Measurements from ENCODE around the gene CCDC73.
"Not testable (repeated sequence)": the region's sequence is repeated elsewhere in the genome, so short reads cannot be mapped to it uniquely, and the experiment has no call there.

Gene CCDC73

DNA sequence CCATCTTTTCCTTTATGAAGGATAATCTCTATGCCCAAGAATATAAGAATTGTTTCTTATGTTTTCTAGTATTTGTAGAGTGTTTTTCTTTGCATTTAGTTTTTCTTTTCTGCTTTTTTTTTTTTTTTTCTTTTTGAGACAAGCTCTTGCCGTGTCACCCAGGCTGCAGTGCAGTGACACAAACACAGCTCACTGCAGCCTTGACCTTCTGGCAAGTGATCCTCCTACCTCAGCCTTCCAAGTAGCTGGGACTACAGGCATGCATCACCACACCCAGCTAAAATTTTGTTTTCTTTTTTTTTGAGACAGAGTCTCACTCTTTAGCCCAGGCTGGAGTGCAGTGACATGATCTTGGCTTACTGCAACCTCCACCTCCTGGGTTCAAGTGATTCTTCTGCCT lies 41.3 kb downstream of the CCDC73 start:
- not testable (repeated sequence) for H3K27me3 ChIP-seq (ENCODE audit: insufficient read depth, low read length); H3K9ac ChIP-seq (ENCODE audit: low read depth, low read length); H3K9me3 ChIP-seq (ENCODE audit: insufficient read depth, low read depth, low read length); H3K4me1 ChIP-seq (ENCODE audit: insufficient read depth, low read length); H3K36me3 ChIP-seq (ENCODE audit: insufficient read depth, low read depth, low read length); H3K4me3 ChIP-seq (ENCODE audit: low read length); H3K27ac ChIP-seq (ENCODE audit: low read length)

- Histone ChIP-seq H3K9me3 (ENCODE audit: insufficient read depth, low read depth, low read length) (no peaks in the 10 kb centered on the region), H3K4me1 (ENCODE audit: insufficient read depth, low read length) (no peaks in the 10 kb centered on the region), H3K27me3 (ENCODE audit: insufficient read depth, low read length) (no peaks in the 10 kb centered on the region), H3K36me3 (ENCODE audit: insufficient read depth, low read depth, low read length) (no peaks in the 10 kb centered on the region), H3K9ac (ENCODE audit: low read depth, low read length) (no peak overlapping the region), H3K27ac (ENCODE audit: low read length) (no peak overlapping the region), H3K4me3 (ENCODE audit: low read length) (no peak overlapping the region)
Measured at GRCh38 chr11:32752001-32752400, 42.5 kb downstream of the CCDC73 start.

- Histone ChIP-seq H3K4me1 (ENCODE audit: insufficient read depth, low read length) (no peaks in the 10 kb centered on the region), H3K27ac (ENCODE audit: low read length) (no peak overlapping the region), H3K36me3 (ENCODE audit: insufficient read depth, low read depth, low read length) (no peaks in the 10 kb centered on the region), H3K9me3 (ENCODE audit: insufficient read depth, low read depth, low read length) (no peaks in the 10 kb centered on the region), H3K4me3 (ENCODE audit: low read length) (no peak overlapping the region), H3K27me3 (ENCODE audit: insufficient read depth, low read length) (no peaks in the 10 kb centered on the region), H3K9ac (ENCODE audit: low read depth, low read length) (no peak overlapping the region)
Measured at GRCh38 chr11:32751381-32751780, 43.1 kb downstream of the CCDC73 start.

DNA sequence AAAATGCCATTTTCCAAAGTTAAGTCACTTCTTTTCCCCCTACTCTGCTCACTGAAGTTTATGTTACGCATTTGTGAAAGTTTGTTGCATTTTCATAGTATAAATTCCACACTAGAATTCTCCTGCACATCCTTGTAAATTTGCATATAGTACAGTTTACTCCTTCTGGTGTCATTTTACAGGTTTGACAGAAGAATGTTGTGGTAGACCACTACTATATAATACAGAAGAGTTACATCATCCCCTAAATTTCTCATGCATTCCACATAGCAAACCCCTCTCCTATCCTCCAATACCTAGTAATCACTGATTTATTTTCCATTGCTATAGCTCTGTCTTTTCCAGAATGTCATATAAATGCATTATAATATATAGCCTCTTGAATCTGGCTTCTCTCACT lies 64.5 kb downstream of the CCDC73 start:
- no peaks in the 10 kb centered on the region for H3K27me3 ChIP-seq (ENCODE audit: insufficient read depth, low read length)
- no peaks in the 10 kb centered on the region for H3K4me1 ChIP-seq (ENCODE audit: insufficient read depth, low read length)
- no peak overlapping the region for H3K9ac ChIP-seq (ENCODE audit: low read depth, low read length)
- H3K36me3 ChIP-seq (ENCODE audit: insufficient read depth, low read depth, low read length): no peaks in the 10 kb centered on the region
- no peak overlapping the region for H3K27ac ChIP-seq (ENCODE audit: low read length)
- peaks cover 13% of the 10 kb centered on the region; the same call in 1 of the 2 replicates for H3K9me3 ChIP-seq (ENCODE audit: insufficient read depth, low read depth, low read length)
- H3K4me3 ChIP-seq (ENCODE audit: low read length): no peak overlapping the region

DNA sequence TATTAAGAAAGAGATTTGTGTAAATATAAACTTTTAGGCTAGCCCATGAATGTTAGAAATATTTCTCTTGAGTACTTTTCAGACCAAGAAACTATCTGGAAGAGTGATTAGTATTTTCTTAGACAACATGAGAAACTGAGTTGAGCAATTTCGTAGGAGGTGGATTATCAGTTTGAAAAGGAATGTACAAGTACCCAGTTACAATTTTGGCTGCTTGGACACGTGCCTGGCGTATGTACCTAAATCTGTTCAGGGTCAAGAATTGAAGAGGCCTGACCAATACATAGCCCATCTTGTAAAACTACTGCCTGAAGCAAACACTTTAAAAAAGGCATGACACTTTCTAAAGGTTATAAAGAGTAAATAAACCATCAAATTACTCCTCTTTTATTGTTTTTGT lies 71.1 kb downstream of the CCDC73 start:
- Histone ChIP-seq H3K27ac (ENCODE audit: low read length) (no peak overlapping the region), H3K4me3 (ENCODE audit: low read length) (no peak overlapping the region), H3K9me3 (ENCODE audit: insufficient read depth, low read depth, low read length) (no peaks in the 10 kb centered on the region), H3K4me1 (ENCODE audit: insufficient read depth, low read length) (no peaks in the 10 kb centered on the region), H3K9ac (ENCODE audit: low read depth, low read length) (no peak overlapping the region), H3K36me3 (ENCODE audit: insufficient read depth, low read depth, low read length) (no peaks in the 10 kb centered on the region), H3K27me3 (ENCODE audit: insufficient read depth, low read length) (no peaks in the 10 kb centered on the region)

- H3K36me3 ChIP-seq (ENCODE audit: insufficient read depth, low read depth, low read length): no peaks in the 10 kb centered on the region
- H3K9ac ChIP-seq (ENCODE audit: low read depth, low read length): no peak overlapping the region
- H3K4me1 ChIP-seq (ENCODE audit: insufficient read depth, low read length): no peaks in the 10 kb centered on the region
- H3K27ac ChIP-seq (ENCODE audit: low read length): no peak overlapping the region
- H3K4me3 ChIP-seq (ENCODE audit: low read length): no peak overlapping the region
- no peaks in the 10 kb centered on the region for H3K9me3 ChIP-seq (ENCODE audit: insufficient read depth, low read depth, low read length)
- H3K27me3 ChIP-seq (ENCODE audit: insufficient read depth, low read length): no peaks in the 10 kb centered on the region
Measured at GRCh38 chr11:32722255-32722654, 72.2 kb downstream of the CCDC73 start.

GRCh38 chr11:32713496-32713895 lies 81.0 kb downstream of the CCDC73 start:
- Histone ChIP-seq H3K27me3 (ENCODE audit: insufficient read depth, low read length) (no peaks in the 10 kb centered on the region), H3K4me1 (ENCODE audit: insufficient read depth, low read length) (no peaks in the 10 kb centered on the region), H3K4me3 (ENCODE audit: low read length) (no peak overlapping the region), H3K36me3 (ENCODE audit: insufficient read depth, low read depth, low read length) (no peaks in the 10 kb centered on the region), H3K27ac (ENCODE audit: low read length) (no peak overlapping the region), H3K9ac (ENCODE audit: low read depth, low read length) (no peak overlapping the region), H3K9me3 (ENCODE audit: insufficient read depth, low read depth, low read length) (no peaks in the 10 kb centered on the region)

GRCh38 chr11:32708978-32709377 lies 85.5 kb downstream of the CCDC73 start:
- H3K27me3 ChIP-seq (ENCODE audit: insufficient read depth, low read length); H3K4me3 ChIP-seq (ENCODE audit: low read length); H3K9ac ChIP-seq (ENCODE audit: low read depth, low read length); H3K36me3 ChIP-seq (ENCODE audit: insufficient read depth, low read depth, low read length); H3K4me1 ChIP-seq (ENCODE audit: insufficient read depth, low read length); H3K27ac ChIP-seq (ENCODE audit: low read length); H3K9me3 ChIP-seq (ENCODE audit: insufficient read depth, low read depth, low read length): not testable (repeated sequence)

DNA sequence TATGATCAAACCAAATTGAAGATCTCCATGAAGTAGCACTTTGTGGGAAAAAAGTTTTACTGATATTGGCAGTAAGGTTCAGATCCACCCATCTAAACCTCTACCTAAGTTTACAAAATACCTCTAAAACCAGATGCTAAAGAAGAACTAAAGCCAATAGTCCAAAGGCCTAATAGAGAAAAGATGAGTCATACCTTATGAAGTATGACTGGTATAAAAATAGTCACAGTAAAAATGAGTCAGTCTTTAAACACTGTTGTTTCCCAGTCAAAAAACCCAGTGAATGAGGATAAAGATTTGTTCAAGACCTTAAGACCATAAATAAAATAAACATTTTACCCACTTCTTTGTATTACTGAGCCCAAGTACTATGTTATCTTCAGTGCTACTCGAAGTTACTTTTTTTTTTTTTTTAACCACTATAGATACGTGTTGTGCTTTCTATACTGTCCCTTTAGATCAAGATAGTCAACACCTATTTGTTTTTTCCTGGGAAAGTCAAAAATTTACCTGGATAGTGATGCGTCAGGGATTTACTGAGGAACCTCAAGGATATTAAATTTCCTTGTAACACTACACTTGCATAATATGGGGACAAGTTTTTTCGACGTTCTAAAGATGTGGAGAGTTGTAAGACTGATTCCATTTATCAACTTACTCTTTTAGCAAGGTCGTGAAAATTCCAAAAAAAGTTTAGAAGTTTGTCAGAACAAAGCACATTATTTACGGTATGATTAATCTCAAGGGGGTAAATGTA lies 87.3 kb downstream of the CCDC73 start:
- no peaks in the 10 kb centered on the region for H3K36me3 ChIP-seq (ENCODE audit: insufficient read depth, low read depth, low read length)
- no peaks in the 10 kb centered on the region for H3K27me3 ChIP-seq (ENCODE audit: insufficient read depth, low read length)
- no peak overlapping the region for H3K4me3 ChIP-seq (ENCODE audit: low read length)
- no peaks in the 10 kb centered on the region for H3K4me1 ChIP-seq (ENCODE audit: insufficient read depth, low read length)
- peaks cover 9% of the 10 kb centered on the region; the same call in 1 of the 2 replicates for H3K9me3 ChIP-seq (ENCODE audit: insufficient read depth, low read depth, low read length)
- no peak overlapping the region for H3K9ac ChIP-seq (ENCODE audit: low read depth, low read length)
- H3K27ac ChIP-seq (ENCODE audit: low read length): no peak overlapping the region

DNA sequence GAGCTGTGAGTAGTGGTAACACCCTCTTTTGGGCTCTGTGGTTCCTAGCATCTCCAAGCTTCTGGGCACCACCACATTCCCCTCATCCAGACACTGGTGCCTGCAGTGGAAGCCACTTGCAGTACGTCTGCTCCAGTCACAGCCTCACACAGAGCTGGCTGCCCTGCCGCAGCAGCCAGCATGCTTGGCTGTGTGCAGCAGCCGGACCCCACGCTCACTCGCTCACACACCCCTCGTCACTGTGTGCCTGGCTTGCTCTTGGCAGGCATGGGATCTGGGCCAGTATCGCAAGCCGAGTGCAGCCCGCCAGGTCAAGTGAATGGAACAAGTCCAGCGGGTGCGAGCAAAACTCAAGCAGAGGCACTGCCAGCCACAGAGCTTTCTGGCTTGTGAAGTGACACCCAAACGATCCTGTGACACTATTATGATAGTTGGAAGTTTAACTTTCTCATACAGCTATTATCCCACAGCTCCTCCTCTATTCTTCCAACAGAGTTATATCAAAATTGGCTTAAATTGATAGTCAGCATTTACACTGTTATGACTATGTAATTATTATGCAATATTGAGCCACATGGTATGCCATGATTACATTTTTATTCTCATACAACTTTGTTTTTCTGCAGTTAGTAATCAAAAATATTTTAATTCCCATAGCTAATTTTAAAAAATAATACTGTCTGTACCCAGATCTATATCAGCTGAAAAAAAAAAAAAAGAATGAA lies 89.0 kb downstream of the CCDC73 start:
- Histone ChIP-seq H3K27ac (ENCODE audit: low read length) (no peak overlapping the region), H3K36me3 (ENCODE audit: insufficient read depth, low read depth, low read length) (no peaks in the 10 kb centered on the region), H3K4me3 (ENCODE audit: low read length) (no peak overlapping the region), H3K4me1 (ENCODE audit: insufficient read depth, low read length) (no peaks in the 10 kb centered on the region), H3K9me3 (ENCODE audit: insufficient read depth, low read depth, low read length) (peaks cover 9% of the 10 kb centered on the region; the same call in 1 of the 2 replicates), H3K9ac (ENCODE audit: low read depth, low read length) (no peak overlapping the region), H3K27me3 (ENCODE audit: insufficient read depth, low read length) (no peaks in the 10 kb centered on the region)

DNA sequence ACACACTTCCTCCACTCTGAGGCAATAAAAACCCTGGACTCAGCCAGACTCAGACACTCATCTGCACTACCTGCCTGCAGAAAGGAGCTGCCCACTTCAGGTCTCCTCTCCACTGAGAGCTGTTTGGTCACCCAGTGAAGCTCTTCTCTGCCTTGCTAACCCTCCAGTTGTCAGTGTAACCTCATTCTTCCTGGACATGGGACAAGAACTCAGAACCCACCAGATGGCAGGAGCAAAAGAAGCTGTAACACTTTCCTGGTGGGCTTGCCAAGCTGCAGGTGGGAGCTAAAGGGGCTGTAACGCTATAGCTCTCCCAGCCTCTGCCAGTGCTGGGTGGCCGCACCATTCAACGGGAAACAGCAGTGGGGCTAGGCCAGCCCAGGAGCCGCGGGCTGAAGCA lies 89.7 kb downstream of the CCDC73 start:
- Histone ChIP-seq H3K27me3 (ENCODE audit: insufficient read depth, low read length) (no peaks in the 10 kb centered on the region), H3K9me3 (ENCODE audit: insufficient read depth, low read depth, low read length) (peaks cover 9% of the 10 kb centered on the region; the same call in 1 of the 2 replicates), H3K4me3 (ENCODE audit: low read length) (no peak overlapping the region), H3K36me3 (ENCODE audit: insufficient read depth, low read depth, low read length) (no peaks in the 10 kb centered on the region), H3K27ac (ENCODE audit: low read length) (no peak overlapping the region), H3K4me1 (ENCODE audit: insufficient read depth, low read length) (no peaks in the 10 kb centered on the region), H3K9ac (ENCODE audit: low read depth, low read length) (no peak overlapping the region)

- Histone ChIP-seq H3K36me3 (ENCODE audit: insufficient read depth, low read depth, low read length) (no peaks in the 10 kb centered on the region), H3K27ac (ENCODE audit: low read length) (no peak overlapping the region), H3K9me3 (ENCODE audit: insufficient read depth, low read depth, low read length) (peaks cover 9% of the 10 kb centered on the region; the same call in 1 of the 2 replicates), H3K27me3 (ENCODE audit: insufficient read depth, low read length) (no peaks in the 10 kb centered on the region), H3K4me1 (ENCODE audit: insufficient read depth, low read length) (no peaks in the 10 kb centered on the region), H3K9ac (ENCODE audit: low read depth, low read length) (no peak overlapping the region), H3K4me3 (ENCODE audit: low read length) (no peak overlapping the region)
Measured at GRCh38 chr11:32704261-32704660, 90.2 kb downstream of the CCDC73 start.

All from iPS-20b (cell line).